BJ (cell line): ENCODE data around the gene NUDCD3. TPM values are rescaled to one million over a fixed set of nuclear protein-coding genes. Genes with fewer than 3 reads are reported as not detected.

Experiments
- CTCF ChIA-PET: fragments of 350-600 bp; formaldehyde crosslinking; extraction: SDS; loops from one replicate; lab custom pipeline; 2021; ENCODE audit warnings: antibody characterized with exemption, inconsistent platforms; lab: Yijun Ruan, JAX
- POLR2A ChIA-PET: fragments of 300-600 bp; sonication (Branson Sonifier 250); formaldehyde crosslinking; extraction: SDS; loops from one replicate; lab custom pipeline; 2021; ENCODE audit warnings: antibody characterized with exemption; lab: Charles Lee
- DNase-seq: peaks from one replicate; pipeline ENCODE4 v3.0.0-alpha.2; 2011; ENCODE audit warnings: low read depth
- H3K27me3 ChIP-seq: 2 replicates; pipeline ENCODE4 v1.6.0; 2011; ENCODE audit warnings: low read length; ENCODE audit not compliant: control insufficient read depth, insufficient read depth
- H3K36me3 ChIP-seq: 2 replicates; pipeline ENCODE4 v1.5.1; 2011; ENCODE audit warnings: low read length; ENCODE audit not compliant: control insufficient read depth, insufficient read depth
- H3K4me3 ChIP-seq: 2 replicates; pipeline ENCODE4 v1.5.1; 2011; ENCODE audit warnings: low read depth, mild to moderate bottlenecking, control low read depth, low read length
- CTCF ChIP-seq: IDR thresholded peaks from 2 replicates; pipeline ENCODE4 v1.5.1; 2011; ENCODE audit warnings: low read depth, mild to moderate bottlenecking, control low read depth, inconsistent platforms, low read length, moderate library complexity; ENCODE audit not compliant: insufficient read depth
- polyA plus RNA-seq: library from polyadenylated mRNA; depleted of rRNA; stranded (reverse); fragments of >200 nt; gene quantifications from 2 replicates; pipeline ENCODE4 v1.2.3, GENCODE V29; 2011

The NUDCD3 gene
- polyA plus RNA-seq, 1 experiment: 82.8 TPM

DNA sequence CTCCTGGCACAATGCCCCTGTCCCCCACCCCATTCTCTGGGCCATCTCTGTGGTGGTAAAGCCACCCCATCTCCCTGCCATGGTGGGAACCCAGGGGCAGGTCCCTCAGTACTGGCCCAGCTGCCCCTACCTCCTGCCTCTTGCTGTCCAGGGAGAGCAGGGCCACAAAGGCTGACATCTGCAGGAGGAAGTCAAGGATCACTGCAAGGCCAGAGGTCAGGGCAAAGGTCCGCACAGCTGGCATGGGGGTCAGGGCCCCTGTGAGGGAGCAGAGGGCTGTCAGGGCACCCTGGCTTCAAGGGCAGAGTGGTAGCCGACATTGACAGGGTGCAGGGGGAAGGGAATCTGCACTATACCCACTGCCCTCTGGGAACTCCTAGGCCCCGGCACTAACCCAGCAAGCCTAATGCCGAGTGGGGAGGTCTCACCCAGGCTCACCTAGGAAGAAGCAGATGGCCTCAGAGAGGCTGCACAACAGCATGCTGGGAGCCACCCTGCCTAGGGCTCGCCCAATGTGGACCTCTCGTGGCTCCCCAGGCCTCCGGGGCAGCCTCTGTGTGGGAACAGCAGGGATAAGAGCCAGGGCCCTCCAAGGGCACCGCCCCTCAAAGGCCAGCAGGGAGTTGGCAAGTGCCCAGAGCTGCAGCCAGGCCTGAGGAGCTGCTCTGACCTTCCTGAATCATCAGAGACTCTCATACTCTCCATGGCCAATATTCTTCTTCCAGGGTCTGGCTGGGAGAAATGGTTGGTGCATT is 43.0 kb upstream of the NUDCD3 start:
- H3K4me3 ChIP-seq: no peak overlapping the region
- no peak for DNase-seq
- ChIA-PET CTCF (interaction anchor here (0.8 to 1.2 kb wide), 3 partner anchors 12 to 203 kb away, joined by 3 read pairs; no protein-coding TSS in a partner anchor), POLR2A (no interaction called here)
- H3K27me3 ChIP-seq: no peaks in the 10 kb centered on the region
- no peaks in the 10 kb centered on the region for H3K36me3 ChIP-seq
- TF ChIP-seq CTCF: no peak

GRCh38 chr7:44531421-44532380 is 41.2 kb upstream of the NUDCD3 start:
- H3K36me3 ChIP-seq: no peaks in the 10 kb centered on the region
- ChIA-PET POLR2A (no interaction called here), CTCF (no interaction called here)
- no peak for TF ChIP-seq CTCF
- DNase-seq: no peak
- H3K4me3 ChIP-seq: no peak overlapping the region
- no peaks in the 10 kb centered on the region for H3K27me3 ChIP-seq

GRCh38 chr7:44530990-44531389 is 40.5 kb upstream of the NUDCD3 start:
- CTCF ChIA-PET: no interaction called here
- Histone ChIP-seq H3K27me3 (no peaks in the 10 kb centered on the region), H3K36me3 (no peaks in the 10 kb centered on the region), H3K4me3 (no peak overlapping the region)
- DNase-seq: no peak
- TF ChIP-seq CTCF: no peak
- POLR2A ChIA-PET: no interaction called here

GRCh38 chr7:44524811-44525388 is 34.4 kb upstream of the NUDCD3 start:
- Histone ChIP-seq H3K27me3 (peaks cover 8% of the 10 kb centered on the region), H3K36me3 (no peaks in the 10 kb centered on the region), H3K4me3 (no peak overlapping the region)
- CTCF ChIA-PET: interaction anchor here (1.0 to 2.5 kb wide), 3 partner anchors 10 to 12 kb away, joined by 3 to 6 read pairs (median 3); no protein-coding TSS in a partner anchor
- TF ChIP-seq CTCF: no peak
- no peak for DNase-seq
- POLR2A ChIA-PET: interaction anchor here (0.7 kb wide), 1 partner anchor 36 kb away, joined by 3 read pairs; no protein-coding TSS in a partner anchor
